Measurements from ENCODE around the gene MAMDC2.

- TF ChIP-seq CTCF (IDR thresholded peaks at IDR 0.05; ENCODE audit: low read depth, low read length): no peak
- no peak for TF ChIP-seq POLR2A (IDR thresholded peaks at IDR 0.05; ENCODE audit: extremely low read depth, insufficient read length)
Observed at GRCh38 chr9:70134360-70134759, 90.7 kb downstream of the MAMDC2 start.

Data from NB4 (cell line).